PC-9 (cell line): ENCODE data around the gene TGFB2. TPM values are rescaled to one million over a fixed set of nuclear protein-coding genes. Genes with fewer than 3 reads are reported as not detected.

Experiments
- BruUV-seq: library from RNA; stranded (reverse); fragments of 400-500 nt; replicated peaks from 2 replicates; lab custom pipeline; 2021; lab: Mats Ljungman, UMichigan
- CTCF ChIA-PET: fragments of 300-600 bp; sonication (Branson Sonifier 250); formaldehyde crosslinking; loops from one replicate; lab custom pipeline; 2022; ENCODE audit warnings: antibody characterized with exemption; lab: Charles Lee
- POLR2A ChIA-PET: fragments of 300-600 bp; sonication (Branson Sonifier 250); formaldehyde crosslinking; loops from one replicate; lab custom pipeline; 2022; ENCODE audit warnings: antibody characterized with exemption; ENCODE audit not compliant: unreplicated experiment; lab: Charles Lee
- DNase-seq, 2 experiments: peaks; one replicate each; pipeline versions ENCODE4 v3.0.0 to v3.0.0-alpha.2; 2015 to 2022; ENCODE audit warnings: mixed read lengths in 1 of 2
- H2AFZ ChIP-seq: fragments of 200-600 bp; sonication (generic); 2 replicates; pipeline ENCODE4 v1.8.1; 2017; ENCODE audit warnings: antibody characterized with exemption
- H3F3A ChIP-seq: fragments of 200-600 bp; sonication (generic); 2 replicates; pipeline ENCODE4 v1.8.1; 2017; ENCODE audit warnings: antibody characterized with exemption, mild to moderate bottlenecking, low read depth; ENCODE audit not compliant: insufficient read depth
- H3K27ac ChIP-seq: fragments of 200-600 bp; sonication (generic); 2 replicates; pipeline ENCODE4 v1.6.1; 2016; ENCODE audit warnings: mixed run types
- H3K27me3 ChIP-seq: fragments of 200-600 bp; sonication (generic); 2 replicates; pipeline ENCODE4 v1.6.1; 2016; ENCODE audit warnings: low read depth, mixed run types; ENCODE audit not compliant: insufficient read depth
- H3K36me3 ChIP-seq: fragments of 200-600 bp; sonication (generic); 2 replicates; pipeline ENCODE4 v1.6.1; 2016; ENCODE audit warnings: low read depth, mixed run types
- H3K4me1 ChIP-seq: fragments of 200-600 bp; sonication (generic); replicated peaks from 2 replicates; pipeline ENCODE4 v1.6.1; 2016; ENCODE audit warnings: mixed run types; ENCODE audit not compliant: insufficient read depth
- H3K4me2 ChIP-seq: fragments of 200-600 bp; sonication (generic); 2 replicates; pipeline ENCODE4 v1.6.1; 2017; ENCODE audit warnings: mixed run types
- H3K4me3 ChIP-seq: fragments of 200-600 bp; sonication (generic); 2 replicates; pipeline ENCODE4 v1.6.1; 2016; ENCODE audit warnings: mixed run types
- H3K79me2 ChIP-seq: fragments of 200-600 bp; sonication (generic); 2 replicates; pipeline ENCODE4 v1.6.1; 2017; ENCODE audit warnings: low read depth, mixed run types
- H3K9me2 ChIP-seq: fragments of 200-600 bp; sonication (generic); 2 replicates; pipeline ENCODE4 v1.8.1; 2017; ENCODE audit warnings: mild to moderate bottlenecking; ENCODE audit not compliant: insufficient read depth
- H3K9me3 ChIP-seq: fragments of 200-600 bp; sonication (generic); 2 replicates; pipeline ENCODE4 v1.8.1; 2016; ENCODE audit warnings: low read depth; ENCODE audit not compliant: insufficient read depth
- H4K20me1 ChIP-seq: fragments of 200-600 bp; sonication (generic); 2 replicates; pipeline ENCODE4 v1.8.1; 2017; ENCODE audit not compliant: insufficient read depth
- EZH2 ChIP-seq: fragments of 200-600 bp; sonication (generic); IDR thresholded peaks from 2 replicates; pipeline ENCODE4 v1.8.0; 2017; ENCODE audit warnings: antibody characterized with exemption, low read depth
- intact Hi-C: fragments of 100-400 bp; cut with micrococcal nuclease; formaldehyde crosslinking; loops from one replicate; pipeline ENCODE4 v1.10.0; 2022; ENCODE audit not compliant: unreplicated experiment
- total RNA-seq: library from RNA; stranded (reverse); gene quantifications from 2 replicates; pipeline ENCODE4 v1.2.3, GENCODE V29; 2021
- TF ChIP-seq, protein P1 (sequence below): fragments of 200-600 bp; sonication (generic); conservative IDR thresholded peaks from 2 replicates; pipeline ENCODE4 v1.6.1; 2017; ENCODE audit warnings: mixed run types, antibody characterized with exemption, mild to moderate bottlenecking, moderate library complexity

The TGFB2 gene
- total RNA-seq, 1 experiment from 2014 or later = 74.3 TPM

- H4K20me1 ChIP-seq = no peaks in the 10 kb centered on the region
- H3K4me2 ChIP-seq = no peak overlapping the region
- no peak overlapping the region for H2AFZ ChIP-seq
- CTCF ChIA-PET = no interaction called here
- H3K4me1 ChIP-seq = peaks cover 20% of the 10 kb centered on the region
- H3K79me2 ChIP-seq = peaks cover 32% of the 10 kb centered on the region
- intact Hi-C loops = no loop called here
- H3F3A ChIP-seq = peaks cover 19% of the 10 kb centered on the region; the same call in 1 of the 2 replicates
- no peaks in the 10 kb centered on the region for H3K36me3 ChIP-seq
- no peaks in the 10 kb centered on the region for H3K9me2 ChIP-seq
- POLR2A ChIA-PET = no interaction called here
- H3K27me3 ChIP-seq = no peaks in the 10 kb centered on the region
- H3K4me3 ChIP-seq = no peak overlapping the region
- TF ChIP-seq, protein P1, sequence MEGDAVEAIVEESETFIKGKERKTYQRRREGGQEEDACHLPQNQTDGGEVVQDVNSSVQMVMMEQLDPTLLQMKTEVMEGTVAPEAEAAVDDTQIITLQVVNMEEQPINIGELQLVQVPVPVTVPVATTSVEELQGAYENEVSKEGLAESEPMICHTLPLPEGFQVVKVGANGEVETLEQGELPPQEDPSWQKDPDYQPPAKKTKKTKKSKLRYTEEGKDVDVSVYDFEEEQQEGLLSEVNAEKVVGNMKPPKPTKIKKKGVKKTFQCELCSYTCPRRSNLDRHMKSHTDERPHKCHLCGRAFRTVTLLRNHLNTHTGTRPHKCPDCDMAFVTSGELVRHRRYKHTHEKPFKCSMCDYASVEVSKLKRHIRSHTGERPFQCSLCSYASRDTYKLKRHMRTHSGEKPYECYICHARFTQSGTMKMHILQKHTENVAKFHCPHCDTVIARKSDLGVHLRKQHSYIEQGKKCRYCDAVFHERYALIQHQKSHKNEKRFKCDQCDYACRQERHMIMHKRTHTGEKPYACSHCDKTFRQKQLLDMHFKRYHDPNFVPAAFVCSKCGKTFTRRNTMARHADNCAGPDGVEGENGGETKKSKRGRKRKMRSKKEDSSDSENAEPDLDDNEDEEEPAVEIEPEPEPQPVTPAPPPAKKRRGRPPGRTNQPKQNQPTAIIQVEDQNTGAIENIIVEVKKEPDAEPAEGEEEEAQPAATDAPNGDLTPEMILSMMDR = no peak
- TF ChIP-seq EZH2 = no peak
- no peak for DNase-seq
- no peak overlapping the region for H3K27ac ChIP-seq
- BruUV-seq = no TSS peak
- H3K9me3 ChIP-seq = no peaks in the 10 kb centered on the region
Measured at GRCh38 chr1:218342091-218342490, 3.0 kb upstream of the TGFB2 start.

DNA sequence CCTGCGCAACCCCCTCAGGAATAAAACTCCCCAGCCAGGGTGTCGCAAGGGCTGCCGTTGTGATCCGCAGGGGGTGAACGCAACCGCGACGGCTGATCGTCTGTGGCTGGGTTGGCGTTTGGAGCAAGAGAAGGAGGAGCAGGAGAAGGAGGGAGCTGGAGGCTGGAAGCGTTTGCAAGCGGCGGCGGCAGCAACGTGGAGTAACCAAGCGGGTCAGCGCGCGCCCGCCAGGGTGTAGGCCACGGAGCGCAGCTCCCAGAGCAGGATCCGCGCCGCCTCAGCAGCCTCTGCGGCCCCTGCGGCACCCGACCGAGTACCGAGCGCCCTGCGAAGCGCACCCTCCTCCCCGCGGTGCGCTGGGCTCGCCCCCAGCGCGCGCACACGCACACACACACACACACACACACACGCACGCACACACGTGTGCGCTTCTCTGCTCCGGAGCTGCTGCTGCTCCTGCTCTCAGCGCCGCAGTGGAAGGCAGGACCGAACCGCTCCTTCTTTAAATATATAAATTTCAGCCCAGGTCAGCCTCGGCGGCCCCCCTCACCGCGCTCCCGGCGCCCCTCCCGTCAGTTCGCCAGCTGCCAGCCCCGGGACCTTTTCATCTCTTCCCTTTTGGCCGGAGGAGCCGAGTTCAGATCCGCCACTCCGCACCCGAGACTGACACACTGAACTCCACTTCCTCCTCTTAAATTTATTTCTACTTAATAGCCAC is 696 bp downstream of the TGFB2 start:
- intact Hi-C loops = loop anchor here (1.0 to 5.0 kb wide), 8 partner anchors 34 to 826 kb away; partner anchors contain the start of gene LYPLAL1
- TF ChIP-seq, protein P1 = no peak
- no peak for TF ChIP-seq EZH2
- Histone ChIP-seq H3K27ac (peak overlapping the region; percentile 85), H3K27me3 (no peaks in the 10 kb centered on the region), H3K79me2 (peaks cover 69% of the 10 kb centered on the region), H3K36me3 (no peaks in the 10 kb centered on the region), H3K4me1 (peaks cover 40% of the 10 kb centered on the region), H3K4me2 (peak overlapping the region; percentile 91), H3K4me3 (peak overlapping the region; percentile 98), H4K20me1 (no peaks in the 10 kb centered on the region), H3F3A (peaks cover 28% of the 10 kb centered on the region), H3K9me3 (no peaks in the 10 kb centered on the region), H2AFZ (peak overlapping the region; percentile 82), H3K9me2 (no peaks in the 10 kb centered on the region)
- BruUV-seq = no TSS peak
- peak; percentile 51 to 64 for DNase-seq
- CTCF ChIA-PET = interaction anchor here (0.6 kb wide), 1 partner anchor 1221 kb away, joined by 5 read pairs; no protein-coding TSS in a partner anchor
- POLR2A ChIA-PET = interaction anchor here (0.5 to 2.0 kb wide), 19 partner anchors 31 to 721 kb away, joined by 3 to 40 read pairs (median 5); no protein-coding TSS in a partner anchor

- ChIA-PET CTCF (interaction anchor here (0.6 kb wide), 1 partner anchor 1221 kb away, joined by 5 read pairs; no protein-coding TSS in a partner anchor), POLR2A (interaction anchor here (0.5 to 1.1 kb wide), 5 partner anchors 133 to 530 kb away, joined by 4 to 16 read pairs (median 6); no protein-coding TSS in a partner anchor)
- intact Hi-C loops = loop anchor here (5.0 kb wide), 1 partner anchor 826 kb away; the partner anchor contains the start of gene LYPLAL1
- Histone ChIP-seq H3K4me2 (peak overlapping the region; percentile 91), H3K27ac (peak overlapping the region; percentile 85), H2AFZ (peak overlapping the region; percentile 82), H3K27me3 (no peaks in the 10 kb centered on the region), H3K9me2 (no peaks in the 10 kb centered on the region), H3K79me2 (peaks cover 77% of the 10 kb centered on the region), H3K4me3 (peak overlapping the region; percentile 98), H3F3A (peaks cover 28% of the 10 kb centered on the region), H4K20me1 (no peaks in the 10 kb centered on the region), H3K9me3 (no peaks in the 10 kb centered on the region), H3K4me1 (peaks cover 48% of the 10 kb centered on the region), H3K36me3 (peaks cover 5% of the 10 kb centered on the region; the same call in 1 of the 2 replicates)
- TF ChIP-seq, protein P1 = no peak
- TF ChIP-seq EZH2 = no peak
- no TSS peak for BruUV-seq
- DNase-seq = peak in 1 of 2 experiments; percentile 33
Measured at GRCh38 chr1:218346391-218347204, 1.5 kb downstream of the TGFB2 start.
